Thoracic aorta (tissue), 2 donors: ENCODE results near the gene C9orf50. TPM values are rescaled to one million over a fixed set of nuclear protein-coding genes. Genes with fewer than 3 reads are reported as not detected.

Source experiments
- ATAC-seq: fragments of 150-250 bp; one replicate; pipeline ENCODE4 v1.8.0; 2017; ENCODE audit warnings: low read depth; ENCODE audit not compliant: insufficient number of reproducible peaks, low FRiP score
- DNase-seq: peaks from one replicate; pipeline ENCODE4 v3.0.0-alpha.2; 2020; ENCODE audit warnings: low spot score
- H3K27ac ChIP-seq, 2 donors: fragments of 200-600 bp; sonication (generic); 1 replicate in 1 of 2; 2 replicates in 1 of 2; pipeline ENCODE4 v1.5.1; 2016; ENCODE audit warnings: mild to moderate bottlenecking in 2 of 2, moderate library complexity in 2 of 2
- H3K27me3 ChIP-seq: fragments of 200-600 bp; sonication (generic); replicated peaks from 2 replicates; pipeline ENCODE4 v1.6.0; 2016; ENCODE audit warnings: mild to moderate bottlenecking; ENCODE audit not compliant: insufficient read depth
- H3K36me3 ChIP-seq: fragments of 200-600 bp; sonication (generic); one replicate; pipeline ENCODE4 v1.5.1; 2016
- H3K4me1 ChIP-seq, 2 donors: fragments of 200-600 bp; sonication (generic); 1 replicate in 1 of 2; 2 replicates in 1 of 2; pipeline versions ENCODE4 v1.5.1 to v1.6.0; 2016; ENCODE audit warnings: low read depth in 2 of 2, mild to moderate bottlenecking in 1 of 2; ENCODE audit not compliant: control insufficient read depth in 1 of 2
- H3K4me3 ChIP-seq: fragments of 200-600 bp; sonication (generic); 2 replicates; pipeline ENCODE4 v1.5.1; 2016; ENCODE audit warnings: mild to moderate bottlenecking
- H3K9me3 ChIP-seq: fragments of 200-600 bp; sonication (generic); 2 replicates; pipeline ENCODE4 v1.5.1; 2016
- total RNA-seq, 2 donors: library from RNA; depleted of rRNA; stranded (reverse); fragments of >200 nt; gene quantifications; one replicate each; pipeline versions ENCODE4 v1.1.0 to v1.2.3, GENCODE V29; 2016
- TF ChIP-seq, protein P1 (sequence below): fragments of 200-600 bp; sonication (generic); IDR thresholded peaks from one replicate; pipeline ENCODE4 v1.5.1; 2019; ENCODE audit warnings: antibody characterized with exemption

Gene C9orf50
- total RNA-seq, 2 donors from 2014 or later: not detected

DNA sequence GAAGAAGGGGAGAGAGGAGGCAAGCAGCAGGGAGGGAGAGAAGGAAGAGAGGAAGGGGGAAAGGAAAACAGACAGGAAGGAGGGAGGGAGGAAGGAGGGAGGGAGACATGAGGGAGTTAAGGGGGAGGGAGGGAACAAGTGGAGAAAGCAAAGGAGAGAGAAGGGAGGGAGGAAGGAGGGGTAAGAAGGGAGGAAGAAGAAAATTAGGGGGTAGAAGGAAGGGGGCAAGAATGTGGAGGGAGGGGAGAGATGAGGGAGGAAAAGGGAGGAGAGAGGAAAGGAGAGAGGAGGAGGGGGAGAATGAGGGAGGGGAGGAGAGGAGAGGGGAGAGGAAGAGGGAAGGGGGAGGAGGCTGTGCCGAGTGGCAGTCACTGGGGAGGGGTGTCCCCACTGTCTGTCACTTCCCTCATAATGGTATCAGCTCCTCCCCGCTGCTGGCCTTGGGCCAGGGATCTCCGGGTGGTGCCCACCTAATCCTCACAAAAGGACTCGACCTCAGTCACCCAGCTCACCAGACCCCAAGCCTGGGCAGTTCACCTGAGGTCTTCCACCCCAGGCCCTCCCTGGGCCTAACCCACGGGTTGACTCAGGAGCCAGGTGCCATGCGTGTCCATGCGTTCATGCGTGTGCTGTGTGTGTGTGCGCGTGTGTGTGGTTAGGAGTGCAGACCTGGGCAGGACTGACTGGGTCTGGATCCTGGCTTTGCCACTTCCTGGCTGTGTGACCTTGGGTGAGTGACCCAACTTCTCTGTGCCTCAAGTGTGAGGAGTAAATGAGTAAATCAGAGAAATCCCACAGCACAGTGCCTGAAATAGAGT is 18.1 kb downstream of the C9orf50 start:
- ATAC-seq (no peak), DNase-seq (no peak)
- TF ChIP-seq, protein P1, sequence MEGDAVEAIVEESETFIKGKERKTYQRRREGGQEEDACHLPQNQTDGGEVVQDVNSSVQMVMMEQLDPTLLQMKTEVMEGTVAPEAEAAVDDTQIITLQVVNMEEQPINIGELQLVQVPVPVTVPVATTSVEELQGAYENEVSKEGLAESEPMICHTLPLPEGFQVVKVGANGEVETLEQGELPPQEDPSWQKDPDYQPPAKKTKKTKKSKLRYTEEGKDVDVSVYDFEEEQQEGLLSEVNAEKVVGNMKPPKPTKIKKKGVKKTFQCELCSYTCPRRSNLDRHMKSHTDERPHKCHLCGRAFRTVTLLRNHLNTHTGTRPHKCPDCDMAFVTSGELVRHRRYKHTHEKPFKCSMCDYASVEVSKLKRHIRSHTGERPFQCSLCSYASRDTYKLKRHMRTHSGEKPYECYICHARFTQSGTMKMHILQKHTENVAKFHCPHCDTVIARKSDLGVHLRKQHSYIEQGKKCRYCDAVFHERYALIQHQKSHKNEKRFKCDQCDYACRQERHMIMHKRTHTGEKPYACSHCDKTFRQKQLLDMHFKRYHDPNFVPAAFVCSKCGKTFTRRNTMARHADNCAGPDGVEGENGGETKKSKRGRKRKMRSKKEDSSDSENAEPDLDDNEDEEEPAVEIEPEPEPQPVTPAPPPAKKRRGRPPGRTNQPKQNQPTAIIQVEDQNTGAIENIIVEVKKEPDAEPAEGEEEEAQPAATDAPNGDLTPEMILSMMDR: no peak
- no peak overlapping the region for H3K4me3 ChIP-seq
- H3K9me3 ChIP-seq: no peaks in the 10 kb centered on the region
- no peaks in the 10 kb centered on the region for H3K27me3 ChIP-seq
- H3K27ac ChIP-seq: no peak overlapping the region
- no peaks in the 10 kb centered on the region for H3K36me3 ChIP-seq
- H3K4me1 ChIP-seq: peaks cover 6 to 18% of the 10 kb centered on the region in 2 donors

DNA sequence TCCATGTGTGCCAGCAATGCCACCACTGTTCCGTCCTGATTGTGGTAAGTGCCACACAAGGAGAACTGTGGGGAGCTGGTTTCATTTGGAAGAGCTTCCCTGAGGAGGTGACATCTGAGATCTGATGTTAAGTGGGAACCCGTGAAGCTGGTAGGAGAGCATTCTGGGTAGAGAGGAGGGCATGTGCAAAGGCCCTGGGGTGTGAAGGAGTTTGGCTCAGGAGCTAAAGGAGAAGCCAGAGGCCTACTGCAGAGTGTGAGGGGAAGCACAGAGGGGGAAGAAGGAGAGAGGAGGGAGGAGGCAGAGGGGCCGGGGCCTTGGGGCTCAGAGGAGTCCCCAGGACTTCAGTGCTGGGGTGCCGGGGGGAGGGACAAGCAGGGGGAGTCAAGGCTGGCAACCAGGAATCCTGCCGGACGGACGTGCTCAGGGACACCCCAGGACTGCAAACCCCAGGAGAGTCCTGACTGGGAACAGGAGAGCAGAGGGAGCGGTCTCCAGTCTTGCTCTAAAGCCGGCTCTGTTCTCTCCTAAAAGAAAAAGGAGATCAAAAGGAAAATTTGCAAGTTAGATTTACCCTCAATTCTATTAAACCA is 19.7 kb downstream of the C9orf50 start:
- H3K27ac ChIP-seq: no peak overlapping the region
- TF ChIP-seq, protein P1: no peak
- peaks cover 6 to 20% of the 10 kb centered on the region in 2 donors for H3K4me1 ChIP-seq
- no peaks in the 10 kb centered on the region for H3K36me3 ChIP-seq
- DNase-seq (no peak), ATAC-seq (no peak)
- H3K9me3 ChIP-seq: no peaks in the 10 kb centered on the region
- H3K4me3 ChIP-seq: no peak overlapping the region
- no peaks in the 10 kb centered on the region for H3K27me3 ChIP-seq

DNA sequence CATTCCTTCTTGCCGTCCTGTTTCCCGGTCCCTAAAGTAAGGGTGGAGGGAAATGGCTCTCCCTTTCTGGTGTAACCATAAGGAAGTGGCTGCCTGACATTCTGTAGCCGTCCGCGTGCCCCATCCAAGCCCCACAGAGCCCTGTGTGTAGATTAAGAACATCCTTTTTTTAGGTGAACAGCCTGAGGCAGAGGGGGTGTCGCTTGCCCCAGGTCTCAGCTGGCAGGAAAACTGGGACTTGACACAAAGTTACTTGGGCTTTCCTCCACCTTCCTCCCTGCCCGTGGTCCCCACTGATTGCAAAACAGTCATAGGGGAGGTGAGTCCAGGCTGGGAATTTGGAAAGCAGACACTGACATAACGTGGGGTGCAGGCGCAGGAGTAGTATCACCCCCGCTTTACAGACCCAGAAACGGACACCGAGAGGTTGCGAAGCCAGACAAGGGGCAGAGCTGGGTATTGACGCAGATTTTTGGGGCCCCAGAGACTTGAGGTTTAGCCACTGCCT is 22.8 kb downstream of the C9orf50 start:
- H3K27me3 ChIP-seq: no peaks in the 10 kb centered on the region
- H3K36me3 ChIP-seq: no peaks in the 10 kb centered on the region
- no peaks in the 10 kb centered on the region for H3K9me3 ChIP-seq
- peak overlapping the region; percentile 78 for H3K4me3 ChIP-seq
- ATAC-seq: no peak
- H3K4me1 ChIP-seq: peaks cover 6 to 25% of the 10 kb centered on the region in 2 donors
- TF ChIP-seq, protein P1: no peak
- DNase-seq: no peak
- peak overlapping the region; percentile 76 to 78 for H3K27ac ChIP-seq

DNA sequence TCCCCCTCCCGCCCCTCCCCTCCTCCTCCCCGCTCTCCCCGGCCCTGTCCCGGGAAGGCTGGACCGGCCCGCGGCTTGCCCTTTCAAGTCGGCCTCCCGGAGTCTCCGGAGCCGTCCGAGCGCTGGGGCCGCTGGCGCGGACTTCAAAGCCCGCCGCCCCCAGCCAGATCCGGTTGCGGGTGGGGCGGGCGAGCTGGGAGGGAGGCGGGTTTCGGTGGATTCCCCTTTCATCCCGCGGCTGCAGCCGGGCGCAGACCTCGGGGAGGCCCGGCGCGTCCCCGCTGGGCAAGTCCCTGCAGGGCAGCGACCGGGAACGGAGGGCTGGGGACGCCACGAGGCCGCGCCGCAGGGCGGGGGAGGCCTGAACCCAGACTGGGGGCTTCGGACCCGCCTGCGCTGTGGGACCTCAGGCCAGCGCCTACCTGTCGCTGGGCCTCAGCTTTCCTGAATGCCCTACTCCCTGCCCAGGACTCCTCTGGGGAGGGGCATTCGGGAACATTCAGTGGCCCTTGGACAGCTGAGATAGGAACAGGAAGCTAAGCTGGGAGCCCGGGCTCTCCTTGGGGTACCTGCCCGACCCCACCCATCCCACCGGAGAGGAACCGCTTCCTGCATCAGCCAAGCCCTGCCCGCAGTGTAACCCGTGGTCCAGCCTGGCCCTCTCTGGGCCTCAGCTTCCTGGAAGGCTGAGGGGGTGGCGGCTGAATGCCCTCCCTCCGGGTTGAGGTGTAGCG is 23.4 kb downstream of the C9orf50 start:
- H3K9me3 ChIP-seq: no peaks in the 10 kb centered on the region
- H3K4me3 ChIP-seq: peak overlapping the region; percentile 78
- H3K27me3 ChIP-seq: no peaks in the 10 kb centered on the region
- TF ChIP-seq, protein P1: no peak
- ATAC-seq (peak; percentile 24), DNase-seq (no peak)
- peak overlapping the region; percentile 76 to 78 for H3K27ac ChIP-seq
- peaks cover 6 to 25% of the 10 kb centered on the region in 2 donors for H3K4me1 ChIP-seq
- H3K36me3 ChIP-seq: no peaks in the 10 kb centered on the region
